ENCODE measurements around the gene KLHL29. TPM values are rescaled to one million over a fixed set of nuclear protein-coding genes. Genes with fewer than 3 reads are reported as not detected.

KLHL29 gene
- total RNA-seq, 2 experiments from 2014 or later = 0.10 to 0.33 TPM

DNA sequence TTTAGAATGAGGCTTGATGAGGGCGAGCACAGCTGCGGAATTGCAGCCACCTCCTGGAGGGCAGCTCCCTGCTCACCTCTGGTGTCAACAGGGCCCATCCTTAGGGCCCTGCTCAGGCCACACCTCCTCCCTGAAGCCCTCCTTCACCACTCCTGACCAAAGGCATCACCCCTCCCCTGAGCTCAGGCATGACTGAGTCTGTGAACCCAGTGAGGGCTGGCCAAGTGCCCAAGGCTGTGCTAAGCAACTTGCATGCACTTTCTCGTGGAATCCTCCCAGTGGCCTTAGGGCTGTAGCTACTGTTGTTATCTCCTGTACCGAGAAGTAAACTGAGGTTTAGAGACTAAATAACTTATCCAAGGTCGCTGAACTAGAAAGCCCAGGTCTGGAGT lies 101.7 kb downstream of the KLHL29 start:
- ChIA-PET CTCF (no interaction called here), POLR2A (no interaction called here)
- Mint-ChIP-seq H3K27me3 (peaks cover 15% of the 10 kb centered on the region), H3K9me3 (no peaks in the 10 kb centered on the region), H3K4me3 (no peak overlapping the region), H3K36me3 (ENCODE audit: low read depth) (no peaks in the 10 kb centered on the region), H3K27ac (no peak overlapping the region), H3K4me1 (peaks cover 49% of the 10 kb centered on the region)
- no peak for DNase-seq

DNA sequence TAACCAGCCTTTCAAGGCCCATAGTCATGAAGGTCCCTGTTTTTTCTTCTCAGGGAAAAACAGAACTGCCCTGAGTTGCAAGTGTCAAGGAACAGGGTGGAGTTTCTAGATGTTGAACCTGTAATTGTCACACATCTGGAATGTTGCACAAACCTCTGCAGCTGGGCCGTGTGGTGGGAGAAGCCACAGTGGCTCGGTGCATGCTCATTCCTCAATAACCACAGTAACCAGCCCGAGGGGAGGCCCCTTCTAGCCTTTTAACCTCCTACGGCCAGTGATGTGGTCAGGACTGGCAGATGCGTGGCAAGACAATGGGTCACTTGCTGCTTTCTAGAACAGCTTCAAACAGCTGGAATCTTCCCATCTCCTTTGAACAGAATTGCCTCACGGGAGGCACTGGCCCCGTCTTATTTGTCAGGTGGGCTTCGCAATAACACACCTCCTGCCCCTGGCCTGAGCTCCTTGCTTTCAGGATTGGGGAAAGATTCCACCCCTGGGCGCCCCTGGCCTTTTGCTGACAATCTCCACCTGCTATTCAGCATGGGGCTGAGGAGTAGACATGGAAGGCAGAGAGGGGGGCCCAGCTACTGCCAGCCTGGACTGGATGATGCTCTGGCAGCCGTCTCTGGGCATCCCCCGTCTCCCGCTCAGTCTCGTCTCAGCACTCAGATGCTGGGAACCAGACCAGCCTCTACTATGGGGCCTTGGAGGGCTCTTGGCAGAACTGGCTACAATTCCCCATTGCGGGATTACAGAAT lies 102.9 kb downstream of the KLHL29 start:
- POLR2A ChIA-PET = no interaction called here
- Mint-ChIP-seq H3K36me3 (ENCODE audit: low read depth) (no peaks in the 10 kb centered on the region), H3K4me3 (no peak overlapping the region), H3K9me3 (no peaks in the 10 kb centered on the region), H3K4me1 (peaks cover 56% of the 10 kb centered on the region), H3K27ac (peak overlapping the region; percentile 24), H3K27me3 (peaks cover 10% of the 10 kb centered on the region)
- CTCF ChIA-PET = no interaction called here
- DNase-seq = peak; percentile 27

DNA sequence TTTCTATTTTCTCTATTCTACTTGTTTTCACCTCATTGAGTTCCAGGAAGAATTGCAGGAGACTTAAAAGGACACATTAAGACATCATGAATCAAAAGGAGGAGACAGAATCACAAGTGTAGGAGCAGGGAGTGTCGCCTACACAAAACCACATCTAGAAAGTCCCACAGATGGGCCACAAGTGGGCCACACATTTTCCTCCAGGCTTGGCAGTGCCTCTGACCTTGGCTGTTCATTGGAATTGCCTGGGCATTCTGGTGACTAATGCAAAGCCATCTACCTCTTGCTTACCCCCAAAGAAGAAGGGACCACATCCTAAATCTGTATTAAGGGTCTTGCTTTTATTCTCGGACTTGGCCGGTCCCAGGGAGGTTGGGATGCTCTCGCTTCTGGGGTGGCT lies 103.6 kb downstream of the KLHL29 start:
- H3K36me3 Mint-ChIP-seq (ENCODE audit: low read depth) = no peaks in the 10 kb centered on the region
- no peak overlapping the region for H3K4me3 Mint-ChIP-seq
- DNase-seq = no peak
- peaks cover 8% of the 10 kb centered on the region for H3K27me3 Mint-ChIP-seq
- peak overlapping the region; percentile 66 for H3K27ac Mint-ChIP-seq
- POLR2A ChIA-PET = no interaction called here
- CTCF ChIA-PET = no interaction called here
- H3K9me3 Mint-ChIP-seq = no peaks in the 10 kb centered on the region
- peaks cover 56% of the 10 kb centered on the region for H3K4me1 Mint-ChIP-seq

DNA sequence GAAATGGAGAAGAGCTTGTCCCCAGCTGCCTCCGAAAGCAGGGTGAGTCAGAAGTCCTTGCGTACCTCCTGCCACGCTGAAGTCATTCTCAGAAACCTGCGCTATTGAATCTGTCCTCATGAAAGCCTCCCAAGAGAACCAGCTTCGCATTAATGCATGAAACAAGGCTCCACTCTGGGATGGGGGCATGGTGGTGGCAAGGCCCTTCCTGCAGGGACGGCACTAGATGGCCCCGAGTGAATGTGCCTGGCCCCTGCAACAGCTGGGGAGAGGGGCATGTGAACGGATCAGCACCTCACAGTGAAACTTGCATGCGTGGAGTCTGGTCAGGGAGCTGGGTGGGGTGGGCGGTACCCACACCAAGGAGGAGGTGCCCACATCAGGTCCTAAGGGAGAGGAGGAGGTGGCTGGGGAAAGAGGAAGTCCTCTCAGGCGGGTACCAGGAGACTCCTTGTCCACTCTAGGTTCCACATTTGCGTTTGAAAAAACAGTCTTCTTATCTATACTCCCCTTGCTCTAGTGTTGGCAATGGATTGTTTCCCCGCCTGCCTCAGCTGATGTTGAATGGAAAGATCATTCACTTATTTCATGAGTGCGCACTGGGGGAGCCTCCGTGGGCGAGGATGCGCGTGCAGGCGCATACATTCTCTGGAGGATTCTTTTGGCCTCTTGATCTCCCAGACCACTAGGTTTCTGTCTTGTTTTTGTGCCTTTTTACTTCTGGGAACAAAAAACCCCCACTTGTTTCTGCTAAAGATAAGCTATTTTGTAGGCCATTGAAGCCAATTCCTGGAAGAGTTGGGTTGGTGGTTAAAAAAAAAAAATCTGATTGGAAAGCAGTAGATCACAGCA lies 104.7 kb downstream of the KLHL29 start:
- Mint-ChIP-seq H3K27me3 (peaks cover 4% of the 10 kb centered on the region), H3K9me3 (no peaks in the 10 kb centered on the region), H3K36me3 (ENCODE audit: low read depth) (no peaks in the 10 kb centered on the region), H3K4me3 (peak overlapping the region; percentile 34), H3K27ac (peak overlapping the region; percentile 80), H3K4me1 (peaks cover 56% of the 10 kb centered on the region)
- CTCF ChIA-PET = interaction anchor here (0.6 to 1.3 kb wide), 3 partner anchors 14 to 30 kb away, joined by 3 read pairs; no protein-coding TSS in a partner anchor
- peak; percentile 33 for DNase-seq
- POLR2A ChIA-PET = interaction anchor here (1.0 to 1.7 kb wide), 2 partner anchors 9 to 11 kb away, joined by 3 to 8 read pairs; no protein-coding TSS in a partner anchor

DNA sequence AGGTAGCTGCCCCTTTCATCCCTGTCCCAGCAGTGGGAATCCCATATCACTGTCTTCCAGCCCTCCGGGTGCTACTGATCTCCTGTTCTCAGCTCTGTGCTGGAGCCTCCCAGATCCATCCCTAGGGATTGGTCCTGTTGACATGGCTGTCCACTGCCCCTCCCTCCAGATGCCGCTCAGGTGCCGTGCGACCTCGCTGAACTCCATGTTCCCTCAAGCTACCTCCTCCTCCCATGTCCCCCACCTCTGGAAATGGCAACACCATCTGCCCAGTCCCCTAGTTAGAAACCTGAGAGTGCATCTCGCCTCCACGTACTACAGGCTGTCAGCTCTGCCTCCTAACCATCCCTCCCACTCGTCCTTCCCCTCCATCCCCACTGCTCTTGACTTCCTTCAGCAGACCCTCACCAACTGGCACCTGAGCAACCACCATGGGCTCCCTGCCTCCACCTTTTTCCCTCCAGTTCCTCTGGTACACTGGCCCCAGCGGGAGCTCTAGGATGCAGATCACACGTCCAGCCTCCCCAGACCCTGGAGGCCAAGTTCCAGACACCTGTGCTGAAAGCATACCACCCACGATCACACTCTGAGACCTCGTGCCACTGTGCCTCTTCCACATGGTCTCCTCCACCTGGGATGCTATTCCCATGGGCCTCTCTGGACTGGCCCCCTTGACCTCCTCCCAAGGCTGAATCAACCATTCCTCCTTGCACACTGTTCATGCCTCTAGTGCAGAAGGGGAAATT lies 106.8 kb downstream of the KLHL29 start:
- Mint-ChIP-seq H3K4me3 (no peak overlapping the region), H3K27me3 (no peaks in the 10 kb centered on the region), H3K27ac (no peak overlapping the region), H3K9me3 (no peaks in the 10 kb centered on the region), H3K4me1 (peaks cover 67% of the 10 kb centered on the region), H3K36me3 (ENCODE audit: low read depth) (no peaks in the 10 kb centered on the region)
- DNase-seq = no peak
- ChIA-PET CTCF (no interaction called here), POLR2A (no interaction called here)

DNA sequence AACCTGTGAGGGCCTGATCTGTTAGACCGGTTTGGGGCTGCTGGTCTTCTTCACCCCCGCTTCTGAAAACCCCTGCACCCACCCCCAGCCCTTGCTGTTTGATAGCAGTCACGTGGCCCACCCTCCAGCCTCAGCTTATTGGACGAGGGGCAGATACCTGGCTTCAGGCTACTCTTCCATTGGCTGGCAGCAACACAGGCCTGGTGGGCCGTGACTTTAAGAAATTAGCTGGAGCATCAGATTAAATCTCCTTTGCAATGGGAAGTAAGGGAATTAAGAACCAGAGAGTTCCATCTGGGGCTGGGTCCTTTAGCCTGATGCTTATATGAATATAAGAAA lies 107.3 kb downstream of the KLHL29 start:
- CTCF ChIA-PET = no interaction called here
- no peak for DNase-seq
- Mint-ChIP-seq H3K27me3 (no peaks in the 10 kb centered on the region), H3K27ac (no peak overlapping the region), H3K4me1 (peaks cover 68% of the 10 kb centered on the region), H3K4me3 (no peak overlapping the region), H3K36me3 (ENCODE audit: low read depth) (no peaks in the 10 kb centered on the region), H3K9me3 (no peaks in the 10 kb centered on the region)
- POLR2A ChIA-PET = interaction anchor here (1.2 kb wide), 1 partner anchor 12 kb away, joined by 3 read pairs; no protein-coding TSS in a partner anchor

DNA sequence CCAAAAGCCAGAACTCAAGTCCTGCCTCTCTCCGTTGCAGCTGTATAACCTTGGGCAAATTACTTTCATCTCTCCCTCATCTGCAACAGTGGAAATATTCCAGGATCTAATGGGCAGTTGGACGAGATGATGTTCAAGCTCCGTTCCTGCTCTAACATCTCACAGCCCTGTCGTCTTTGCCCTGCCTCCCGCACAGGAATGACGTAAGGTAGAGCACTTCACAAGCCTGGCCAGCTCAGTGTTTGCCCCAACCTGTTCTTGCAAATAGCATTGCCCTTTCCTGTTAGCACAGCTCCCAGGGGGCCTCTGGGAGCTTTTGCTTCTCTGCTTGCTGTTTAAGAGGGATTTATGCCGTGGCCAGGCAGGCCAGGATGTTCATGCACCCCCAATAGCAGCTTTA lies 107.9 kb downstream of the KLHL29 start:
- CTCF ChIA-PET = interaction anchor here (1.3 kb wide), 1 partner anchor 12 kb away, joined by 3 read pairs; no protein-coding TSS in a partner anchor
- Mint-ChIP-seq H3K4me1 (peaks cover 68% of the 10 kb centered on the region), H3K27me3 (peaks cover 4% of the 10 kb centered on the region)

DNA sequence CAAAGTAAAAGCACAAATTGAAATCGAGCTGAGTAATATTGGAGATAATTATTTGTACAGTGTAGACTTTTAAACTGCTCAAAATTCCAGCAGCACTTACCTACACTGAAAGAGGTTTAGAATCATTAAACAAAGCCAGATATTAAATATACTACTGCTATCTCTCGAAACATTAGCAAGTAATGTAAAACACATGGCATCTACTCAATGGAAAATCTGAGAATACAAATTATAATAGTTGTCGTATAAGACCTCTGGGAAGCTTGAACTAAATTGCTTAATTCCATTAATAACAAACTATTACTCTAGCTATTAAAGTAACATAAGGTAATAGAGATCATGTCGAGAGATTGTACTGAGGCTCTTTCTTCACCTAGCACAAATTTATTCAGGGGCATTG lies 108.9 kb downstream of the KLHL29 start:
- no peak for DNase-seq
- peaks cover 61% of the 10 kb centered on the region for H3K4me1 Mint-ChIP-seq
- CTCF ChIA-PET = interaction anchor here (1.3 kb wide), 1 partner anchor 11 kb away, joined by 3 read pairs; no protein-coding TSS in a partner anchor
- H3K27ac Mint-ChIP-seq = no peak overlapping the region
- POLR2A ChIA-PET = no interaction called here
- H3K9me3 Mint-ChIP-seq = no peaks in the 10 kb centered on the region
- no peak overlapping the region for H3K4me3 Mint-ChIP-seq
- no peaks in the 10 kb centered on the region for H3K36me3 Mint-ChIP-seq (ENCODE audit: low read depth)
- H3K27me3 Mint-ChIP-seq = peaks cover 7% of the 10 kb centered on the region

More for the DNA sequence above, 107.9 kb downstream of the KLHL29 start:
- Mint-ChIP-seq H3K27ac (no peak overlapping the region), H3K36me3 (ENCODE audit: low read depth) (no peaks in the 10 kb centered on the region), H3K9me3 (no peaks in the 10 kb centered on the region), H3K4me3 (no peak overlapping the region)
- no peak for DNase-seq
- POLR2A ChIA-PET = interaction anchor here (1.2 kb wide), 1 partner anchor 11 kb away, joined by 3 read pairs; no protein-coding TSS in a partner anchor

DNA sequence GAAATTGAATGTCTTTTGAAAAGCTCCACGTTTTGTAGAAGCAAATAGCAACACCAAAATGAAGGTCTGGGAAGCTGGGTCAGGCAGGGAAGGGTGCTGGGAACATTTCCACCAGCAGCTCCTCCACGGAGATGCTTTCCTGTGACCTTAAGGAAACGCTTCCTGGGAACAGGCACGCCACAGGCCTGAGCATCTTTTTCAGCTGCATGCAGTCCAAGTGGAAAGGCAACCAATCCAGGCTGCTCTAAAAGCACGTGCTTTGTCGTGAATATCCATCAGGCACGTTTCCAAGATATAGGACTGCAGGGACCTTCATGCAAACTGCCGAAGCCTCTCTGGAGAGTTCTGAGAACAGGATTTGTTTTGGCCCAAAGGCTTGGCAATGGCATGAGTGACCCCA lies 109.3 kb downstream of the KLHL29 start:
- Mint-ChIP-seq H3K4me1 (peaks cover 59% of the 10 kb centered on the region), H3K9me3 (no peaks in the 10 kb centered on the region)
- CTCF ChIA-PET = no interaction called here

DNA sequence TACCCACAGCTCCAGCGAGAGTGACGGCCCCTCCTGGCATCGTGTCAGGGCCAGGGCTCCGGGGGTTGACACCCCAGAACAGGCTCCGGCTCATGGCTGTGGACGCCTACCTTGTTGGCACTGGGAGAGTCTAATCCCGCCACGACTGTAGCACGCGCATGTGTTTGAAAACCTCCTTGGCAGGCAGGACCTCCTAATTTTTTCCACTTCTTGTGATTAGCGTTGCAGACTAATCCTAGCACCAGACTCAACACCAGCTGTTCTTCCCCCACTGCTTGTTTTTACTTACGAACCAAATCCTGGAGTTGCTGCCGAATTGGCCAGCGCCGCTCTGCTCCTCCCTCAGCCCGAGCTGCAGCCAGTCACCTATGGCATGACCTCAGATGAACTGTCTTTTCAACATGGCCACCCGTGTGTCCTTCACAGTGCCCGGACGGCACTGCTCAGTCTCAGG lies 110.7 kb downstream of the KLHL29 start:
- Mint-ChIP-seq H3K4me3 (no peak overlapping the region), H3K27ac (no peak overlapping the region), H3K4me1 (peaks cover 46% of the 10 kb centered on the region), H3K9me3 (no peaks in the 10 kb centered on the region), H3K36me3 (ENCODE audit: low read depth) (no peaks in the 10 kb centered on the region), H3K27me3 (peaks cover 16% of the 10 kb centered on the region)
- ChIA-PET CTCF (no interaction called here), POLR2A (no interaction called here)
- DNase-seq = no peak

More for the DNA sequence above, 109.3 kb downstream of the KLHL29 start:
- no peak overlapping the region for H3K27ac Mint-ChIP-seq
- no peak for DNase-seq
- H3K27me3 Mint-ChIP-seq = peaks cover 8% of the 10 kb centered on the region
- no peak overlapping the region for H3K4me3 Mint-ChIP-seq
- POLR2A ChIA-PET = no interaction called here
- H3K36me3 Mint-ChIP-seq (ENCODE audit: low read depth) = no peaks in the 10 kb centered on the region

DNA sequence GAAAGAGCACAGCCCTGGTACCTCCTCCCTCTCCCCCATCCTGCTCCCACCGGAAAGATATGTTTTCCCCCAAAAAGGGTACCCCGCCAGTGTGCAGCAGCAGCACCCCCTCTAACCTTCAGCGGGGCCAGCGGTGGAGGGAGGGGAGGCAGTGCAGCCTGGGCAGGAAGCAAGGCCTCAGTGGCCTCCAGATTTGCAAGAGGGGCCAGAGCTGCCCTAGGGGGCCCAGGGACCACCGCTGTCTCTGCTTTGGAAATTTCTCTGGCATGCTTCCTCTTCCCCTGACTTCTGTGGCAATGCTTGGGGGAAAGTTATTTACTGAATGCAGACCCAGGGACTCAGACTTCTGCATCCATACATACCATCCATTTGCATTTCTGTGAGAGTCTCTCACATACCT lies 111.5 kb downstream of the KLHL29 start:
- H3K27ac Mint-ChIP-seq = peak overlapping the region; percentile 28
- no peak for DNase-seq
- peaks cover 38% of the 10 kb centered on the region for H3K4me1 Mint-ChIP-seq
- H3K27me3 Mint-ChIP-seq = peaks cover 16% of the 10 kb centered on the region
- H3K4me3 Mint-ChIP-seq = no peak overlapping the region
- H3K9me3 Mint-ChIP-seq = no peaks in the 10 kb centered on the region
- H3K36me3 Mint-ChIP-seq (ENCODE audit: low read depth) = no peaks in the 10 kb centered on the region
- POLR2A ChIA-PET = no interaction called here
- CTCF ChIA-PET = no interaction called here

DNA sequence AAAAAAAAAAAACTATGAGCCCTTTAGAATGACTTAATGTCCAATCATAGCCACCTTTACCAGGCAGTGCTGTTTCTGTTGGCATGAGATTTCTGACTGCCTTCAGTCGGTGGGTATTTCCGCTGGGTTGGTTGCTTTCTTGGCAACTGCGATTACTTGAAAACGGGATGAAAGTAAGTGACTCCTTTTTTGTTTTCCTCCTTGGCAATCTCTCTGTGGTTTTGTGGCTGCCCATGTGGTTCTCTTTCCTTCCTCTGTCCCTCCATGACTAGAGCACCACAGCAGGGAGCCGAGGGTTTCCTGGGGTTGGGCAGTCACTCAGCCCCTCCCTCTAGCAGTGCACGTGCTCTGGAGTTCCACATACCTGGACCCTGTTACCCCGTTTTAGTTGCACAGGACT lies 112.1 kb downstream of the KLHL29 start:
- H3K27me3 Mint-ChIP-seq = peaks cover 17% of the 10 kb centered on the region
- peak overlapping the region; percentile 2 for H3K4me3 Mint-ChIP-seq
- H3K36me3 Mint-ChIP-seq (ENCODE audit: low read depth) = no peaks in the 10 kb centered on the region
- ChIA-PET CTCF (no interaction called here), POLR2A (no interaction called here)
- H3K9me3 Mint-ChIP-seq = no peaks in the 10 kb centered on the region
- H3K27ac Mint-ChIP-seq = peak overlapping the region; percentile 28
- H3K4me1 Mint-ChIP-seq = peaks cover 32% of the 10 kb centered on the region
- DNase-seq = peak; percentile 63

DNA sequence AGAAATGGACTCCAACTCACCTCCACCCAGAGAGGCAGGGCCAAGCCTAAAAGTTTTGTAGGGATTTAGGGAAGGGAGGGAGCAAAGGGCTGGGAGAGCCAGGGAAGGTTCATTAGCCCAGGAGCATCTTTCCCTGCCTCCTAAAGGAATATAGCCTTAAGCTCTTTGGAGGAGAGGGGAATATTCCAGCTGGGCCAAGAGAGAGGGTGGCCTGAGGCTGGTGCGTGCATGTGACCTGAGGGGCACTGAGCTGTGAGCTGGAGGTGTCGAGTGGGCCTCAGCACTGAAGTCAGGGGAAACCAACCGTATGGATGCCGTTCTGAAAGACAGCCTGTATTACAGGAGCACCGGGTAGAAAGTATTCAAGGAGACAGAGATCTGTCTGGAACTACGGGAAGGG lies 112.6 kb downstream of the KLHL29 start:
- DNase-seq = no peak
- CTCF ChIA-PET = no interaction called here
- Mint-ChIP-seq H3K27ac (no peak overlapping the region), H3K36me3 (ENCODE audit: low read depth) (no peaks in the 10 kb centered on the region), H3K4me3 (no peak overlapping the region), H3K9me3 (no peaks in the 10 kb centered on the region), H3K4me1 (peaks cover 29% of the 10 kb centered on the region), H3K27me3 (peaks cover 19% of the 10 kb centered on the region)
- POLR2A ChIA-PET = no interaction called here
